ENCODE measurements around the gene FBLN2. TPM values are rescaled to one million over a fixed set of nuclear protein-coding genes. Genes with fewer than 3 reads are reported as not detected.

Gene FBLN2
- total RNA-seq, 1 donor = 54.6 TPM

- DNase-seq (ENCODE audit: insufficient read length, low spot score, missing footprints) = peak; percentile 22
- no peak overlapping the region for H3K27ac ChIP-seq (ENCODE audit: low read depth, low read length)
- H3K36me3 ChIP-seq (ENCODE audit: insufficient read depth, low read length) = no peaks in the 10 kb centered on the region
- no peak overlapping the region for H3K4me2 ChIP-seq (ENCODE audit: insufficient read depth, low read length)
- peaks cover 7% of the 10 kb centered on the region for H3K4me1 ChIP-seq (ENCODE audit: insufficient read depth, low read length)
- H3K27me3 ChIP-seq (ENCODE audit: insufficient read depth, low read length) = no peaks in the 10 kb centered on the region
- no peak overlapping the region for H2AFZ ChIP-seq (ENCODE audit: low read length)
- no peaks in the 10 kb centered on the region for H3K79me2 ChIP-seq (ENCODE audit: insufficient read depth, low read length)
- no peaks in the 10 kb centered on the region for H3K9me3 ChIP-seq (ENCODE audit: low read depth, low read length)
- TF ChIP-seq CTCF (IDR thresholded peaks at IDR 0.05; ENCODE audit: extremely low read depth, low read depth, low read length) = no peak
- no peaks in the 10 kb centered on the region for H4K20me1 ChIP-seq (ENCODE audit: insufficient read depth, low read length)
- no peak overlapping the region for H3K4me3 ChIP-seq (ENCODE audit: insufficient read depth, low read length)
Observed at GRCh38 chr3:13501521-13501920, 47.4 kb upstream of the FBLN2 start.

DNA sequence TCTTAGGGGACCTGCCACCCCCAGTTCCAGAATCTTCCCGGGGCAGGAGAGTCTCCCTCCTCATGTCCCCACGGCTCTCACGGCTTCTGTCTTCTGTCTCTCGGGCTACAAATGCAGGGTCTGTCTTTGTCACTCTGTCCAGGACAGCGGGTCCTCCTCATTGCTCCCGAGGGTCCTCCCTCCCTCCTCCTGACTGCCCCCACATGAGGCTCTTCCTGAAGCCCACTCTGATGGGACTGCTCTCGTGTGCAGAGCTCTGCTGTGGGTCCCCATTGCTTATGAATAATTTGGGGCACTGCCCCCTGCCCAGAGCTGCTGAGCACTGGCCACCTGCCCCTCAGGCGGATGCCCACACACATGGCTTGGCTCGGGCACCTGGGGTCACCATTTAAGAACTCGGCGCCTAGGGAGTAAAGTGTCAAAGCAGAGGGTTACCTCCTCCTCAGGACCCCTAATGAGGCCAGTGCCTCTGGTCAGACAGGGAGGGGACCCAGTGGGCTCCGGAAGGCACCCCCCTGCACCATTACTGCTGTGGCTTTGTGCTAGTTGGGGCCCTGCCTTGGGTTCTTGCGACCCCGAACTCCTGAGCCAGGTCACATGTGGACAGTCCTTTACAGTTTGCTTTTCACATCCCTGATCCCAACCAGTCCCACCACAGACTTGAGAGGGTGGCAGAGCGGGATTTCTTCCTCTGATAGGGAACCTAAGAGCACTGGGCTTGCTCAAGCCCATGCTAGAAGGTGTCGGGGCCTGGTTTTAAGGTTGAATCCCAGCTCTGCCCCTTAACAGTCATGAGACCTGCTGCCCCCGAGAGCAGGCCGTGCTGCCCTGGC lies 46.8 kb upstream of the FBLN2 start:
- TF ChIP-seq CTCF (IDR thresholded peaks at IDR 0.05; ENCODE audit: extremely low read depth, low read depth, low read length) = no peak
- Histone ChIP-seq H4K20me1 (ENCODE audit: insufficient read depth, low read length) (no peaks in the 10 kb centered on the region), H3K9me3 (ENCODE audit: low read depth, low read length) (no peaks in the 10 kb centered on the region), H3K27me3 (ENCODE audit: insufficient read depth, low read length) (no peaks in the 10 kb centered on the region), H3K4me3 (ENCODE audit: insufficient read depth, low read length) (no peak overlapping the region), H3K36me3 (ENCODE audit: insufficient read depth, low read length) (no peaks in the 10 kb centered on the region), H3K79me2 (ENCODE audit: insufficient read depth, low read length) (no peaks in the 10 kb centered on the region), H3K4me2 (ENCODE audit: insufficient read depth, low read length) (no peak overlapping the region), H3K4me1 (ENCODE audit: insufficient read depth, low read length) (peaks cover 5% of the 10 kb centered on the region), H2AFZ (ENCODE audit: low read length) (no peak overlapping the region), H3K27ac (ENCODE audit: low read depth, low read length) (no peak overlapping the region)
- DNase-seq (ENCODE audit: insufficient read length, low spot score, missing footprints) = peak; percentile 66

DNA sequence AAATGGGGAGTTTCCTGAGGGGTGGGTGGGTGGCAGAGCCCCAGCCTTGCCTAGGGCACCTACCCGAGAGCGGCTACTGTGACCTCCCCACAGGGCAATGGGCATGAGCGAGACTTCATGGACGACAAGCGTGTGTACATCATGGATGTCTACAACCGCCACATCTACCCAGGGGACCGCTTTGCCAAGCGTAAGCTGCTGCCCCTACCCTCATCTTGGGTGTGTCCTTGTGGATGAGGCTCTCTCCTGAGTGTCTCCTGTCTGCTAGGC lies 46.2 kb upstream of the FBLN2 start:
- Histone ChIP-seq H3K4me2 (ENCODE audit: insufficient read depth, low read length) (no peak overlapping the region), H3K36me3 (ENCODE audit: insufficient read depth, low read length) (no peaks in the 10 kb centered on the region), H3K27ac (ENCODE audit: low read depth, low read length) (no peak overlapping the region), H4K20me1 (ENCODE audit: insufficient read depth, low read length) (no peaks in the 10 kb centered on the region), H3K4me3 (ENCODE audit: insufficient read depth, low read length) (no peak overlapping the region), H3K27me3 (ENCODE audit: insufficient read depth, low read length) (no peaks in the 10 kb centered on the region), H2AFZ (ENCODE audit: low read length) (no peak overlapping the region), H3K9me3 (ENCODE audit: low read depth, low read length) (no peaks in the 10 kb centered on the region), H3K4me1 (ENCODE audit: insufficient read depth, low read length) (peaks cover 2% of the 10 kb centered on the region), H3K79me2 (ENCODE audit: insufficient read depth, low read length) (no peaks in the 10 kb centered on the region)
- no peak for TF ChIP-seq CTCF (IDR thresholded peaks at IDR 0.05; ENCODE audit: extremely low read depth, low read depth, low read length)
- DNase-seq (ENCODE audit: insufficient read length, low spot score, missing footprints) = no peak

GRCh38 chr3:13504161-13504831 lies 44.6 kb upstream of the FBLN2 start:
- Histone ChIP-seq H3K9me3 (ENCODE audit: low read depth, low read length) (no peaks in the 10 kb centered on the region), H4K20me1 (ENCODE audit: insufficient read depth, low read length) (no peaks in the 10 kb centered on the region), H3K27ac (ENCODE audit: low read depth, low read length) (no peak overlapping the region), H3K4me3 (ENCODE audit: insufficient read depth, low read length) (no peak overlapping the region), H2AFZ (ENCODE audit: low read length) (no peak overlapping the region), H3K27me3 (ENCODE audit: insufficient read depth, low read length) (no peaks in the 10 kb centered on the region), H3K79me2 (ENCODE audit: insufficient read depth, low read length) (no peaks in the 10 kb centered on the region), H3K4me2 (ENCODE audit: insufficient read depth, low read length) (no peak overlapping the region), H3K36me3 (ENCODE audit: insufficient read depth, low read length) (no peaks in the 10 kb centered on the region), H3K4me1 (ENCODE audit: insufficient read depth, low read length) (peaks cover 6% of the 10 kb centered on the region)
- DNase-seq (ENCODE audit: insufficient read length, low spot score, missing footprints) = peak; percentile 81
- TF ChIP-seq CTCF (IDR thresholded peaks at IDR 0.05; ENCODE audit: extremely low read depth, low read depth, low read length) = no peak

Measured in osteoblast (primary cell).